Measurements from ENCODE around the gene VGLL4. TPM values are rescaled to one million over a fixed set of nuclear protein-coding genes. Genes with fewer than 3 reads are reported as not detected.
"Not testable (repeated sequence)": the region's sequence is repeated elsewhere in the genome, so short reads cannot be mapped to it uniquely, and the experiment has no call there.

VGLL4 gene
- total RNA-seq, 1 experiment from 2014 or later = 46.3 TPM

- no peaks in the 10 kb centered on the region for H3F3A ChIP-seq (ENCODE audit: low read length, unreplicated experiment)
- H2AFZ ChIP-seq (ENCODE audit: low read length) = no peak overlapping the region
- no peaks in the 10 kb centered on the region for H3K9me3 ChIP-seq (ENCODE audit: low read length)
- H3K4me2 ChIP-seq (ENCODE audit: low read length) = no peak overlapping the region
- DNase-seq (no peak), ATAC-seq (no peak)
- no peaks in the 10 kb centered on the region for H3K79me2 ChIP-seq (ENCODE audit: low read length)
- H3K27ac ChIP-seq (ENCODE audit: low read length) = no peak overlapping the region
- H3K4me1 ChIP-seq (ENCODE audit: insufficient read depth, low read length) = peaks cover 33% of the 10 kb centered on the region
- CTCF ChIA-PET = no interaction called here
- H3K9me2 ChIP-seq (replicated peaks; ENCODE audit: low read length) = no peaks in the 10 kb centered on the region
- H3K36me3 ChIP-seq (ENCODE audit: low read depth, low read length) = no peaks in the 10 kb centered on the region
- TF ChIP-seq EZH2phosphoT487 (IDR thresholded peaks at IDR 0.05; ENCODE audit: borderline replicate concordance, low read length) (no peak), CTCF (conservative IDR thresholded peaks at IDR 0.05; ENCODE audit: low read depth, low read length) (no peak), EZH2 (IDR thresholded peaks at IDR 0.05; ENCODE audit: low read length, unreplicated experiment) (no peak)
- no peak overlapping the region for H3K4me3 ChIP-seq (ENCODE audit: low read length)
- H3K27me3 ChIP-seq (ENCODE audit: low read length) = no peaks in the 10 kb centered on the region
- H3K9ac ChIP-seq (ENCODE audit: low read length) = no peak overlapping the region
- TSS peak; percentile 18 for BruUV-seq (replicated peaks)
- no peaks in the 10 kb centered on the region for H4K20me1 ChIP-seq (ENCODE audit: low read length)
- POLR2A ChIA-PET (ENCODE audit: unreplicated experiment) = no interaction called here
- intact Hi-C loops (cut with micrococcal nuclease) = no loop called here
Measured at GRCh38 chr3:11517601-11518000, 126.1 kb downstream of the VGLL4 start.

GRCh38 chr3:11514191-11514821 is 129.4 kb downstream of the VGLL4 start:
- TF ChIP-seq CTCF (conservative IDR thresholded peaks at IDR 0.05; ENCODE audit: low read depth, low read length) (peak; percentile 47), EZH2phosphoT487 (IDR thresholded peaks at IDR 0.05; ENCODE audit: borderline replicate concordance, low read length) (no peak)
- ChIA-PET CTCF (interaction anchor here (0.7 kb wide), 1 partner anchor 24 kb away, joined by 5 read pairs; no protein-coding TSS in a partner anchor), POLR2A (ENCODE audit: unreplicated experiment) (interaction anchor here (0.9 kb wide), 1 partner anchor 8 kb away, joined by 3 read pairs; no protein-coding TSS in a partner anchor)
- no peaks in the 10 kb centered on the region for H3K79me2 ChIP-seq (ENCODE audit: low read length)
- peak overlapping the region; percentile 26 for H3K4me2 ChIP-seq (ENCODE audit: low read length)
- H3K9me3 ChIP-seq (ENCODE audit: low read length) = no peaks in the 10 kb centered on the region
- peak overlapping the region; percentile 12 for H2AFZ ChIP-seq (ENCODE audit: low read length)
- BruUV-seq (replicated peaks) = no TSS peak
- H3K9me2 ChIP-seq (replicated peaks; ENCODE audit: low read length) = no peaks in the 10 kb centered on the region
- H3K9ac ChIP-seq (ENCODE audit: low read length) = peak overlapping the region; percentile 9; the same call in 1 of the 2 replicates
- ATAC-seq (peak; percentile 97), DNase-seq (peak; percentile 88)
- H3F3A ChIP-seq (ENCODE audit: low read length, unreplicated experiment) = no peaks in the 10 kb centered on the region
- intact Hi-C loops (cut with micrococcal nuclease) = no loop called here
- H3K27me3 ChIP-seq (ENCODE audit: low read length) = no peaks in the 10 kb centered on the region
- H3K4me1 ChIP-seq (ENCODE audit: insufficient read depth, low read length) = peaks cover 29% of the 10 kb centered on the region
- no peaks in the 10 kb centered on the region for H4K20me1 ChIP-seq (ENCODE audit: low read length)
- H3K27ac ChIP-seq (ENCODE audit: low read length) = peak overlapping the region; percentile 77
- H3K4me3 ChIP-seq (ENCODE audit: low read length) = no peak overlapping the region
- H3K36me3 ChIP-seq (ENCODE audit: low read depth, low read length) = 0 out of 2 replicates have a peak, but pooled peaks cover 2% of the 10 kb centered on the region

GRCh38 chr3:11513817-11514135 is 129.9 kb downstream of the VGLL4 start:
- CTCF ChIA-PET = no interaction called here
- H3K9ac ChIP-seq (ENCODE audit: low read length) = peak overlapping the region; percentile 9; the same call in 1 of the 2 replicates
- H3K79me2 ChIP-seq (ENCODE audit: low read length) = no peaks in the 10 kb centered on the region
- ATAC-seq (peak; percentile 8), DNase-seq (no peak)
- POLR2A ChIA-PET (ENCODE audit: unreplicated experiment) = interaction anchor here (0.9 kb wide), 1 partner anchor 9 kb away, joined by 3 read pairs; no protein-coding TSS in a partner anchor
- peak overlapping the region; percentile 12; the same call in 1 of the 2 replicates for H2AFZ ChIP-seq (ENCODE audit: low read length)
- H3K27ac ChIP-seq (ENCODE audit: low read length) = peak overlapping the region; percentile 77
- H4K20me1 ChIP-seq (ENCODE audit: low read length) = no peaks in the 10 kb centered on the region
- H3K4me1 ChIP-seq (ENCODE audit: insufficient read depth, low read length) = peaks cover 35% of the 10 kb centered on the region
- H3F3A ChIP-seq (ENCODE audit: low read length, unreplicated experiment) = no peaks in the 10 kb centered on the region
- no peaks in the 10 kb centered on the region for H3K9me3 ChIP-seq (ENCODE audit: low read length)
- 0 out of 2 replicates have a peak, but pooled peaks cover 2% of the 10 kb centered on the region for H3K36me3 ChIP-seq (ENCODE audit: low read depth, low read length)
- no peak overlapping the region for H3K4me3 ChIP-seq (ENCODE audit: low read length)
- no peaks in the 10 kb centered on the region for H3K27me3 ChIP-seq (ENCODE audit: low read length)
- intact Hi-C loops (cut with micrococcal nuclease) = no loop called here
- BruUV-seq (replicated peaks) = no TSS peak
- no peaks in the 10 kb centered on the region for H3K9me2 ChIP-seq (replicated peaks; ENCODE audit: low read length)
- peak overlapping the region; percentile 26 for H3K4me2 ChIP-seq (ENCODE audit: low read length)
- TF ChIP-seq EZH2 (IDR thresholded peaks at IDR 0.05; ENCODE audit: low read length, unreplicated experiment) (no peak), EZH2phosphoT487 (IDR thresholded peaks at IDR 0.05; ENCODE audit: borderline replicate concordance, low read length) (no peak), CTCF (conservative IDR thresholded peaks at IDR 0.05; ENCODE audit: low read depth, low read length) (no peak)

- H3K4me3 ChIP-seq (ENCODE audit: low read length); H3K79me2 ChIP-seq (ENCODE audit: low read length); H3K27me3 ChIP-seq (ENCODE audit: low read length); CTCF ChIA-PET; H3K9me2 ChIP-seq (replicated peaks; ENCODE audit: low read length); ATAC-seq; H3K36me3 ChIP-seq (ENCODE audit: low read depth, low read length); DNase-seq; H4K20me1 ChIP-seq (ENCODE audit: low read length); BruUV-seq (replicated peaks); H2AFZ ChIP-seq (ENCODE audit: low read length); intact Hi-C loops (cut with micrococcal nuclease); H3F3A ChIP-seq (ENCODE audit: low read length, unreplicated experiment); H3K9me3 ChIP-seq (ENCODE audit: low read length): not testable (repeated sequence)
- peak overlapping the region; percentile 9; the same call in 1 of the 2 replicates for H3K9ac ChIP-seq (ENCODE audit: low read length)
- peak overlapping the region; percentile 77 for H3K27ac ChIP-seq (ENCODE audit: low read length)
- H3K4me2 ChIP-seq (ENCODE audit: low read length) = peak overlapping the region; percentile 26
- POLR2A ChIA-PET (ENCODE audit: unreplicated experiment) = interaction anchor here (0.9 kb wide), 1 partner anchor 9 kb away, joined by 3 read pairs; no protein-coding TSS in a partner anchor
- peaks cover 38% of the 10 kb centered on the region for H3K4me1 ChIP-seq (ENCODE audit: insufficient read depth, low read length)
Measured at GRCh38 chr3:11513125-11513816, 130.4 kb downstream of the VGLL4 start.

Data from PC-3 (cell line).